GM12878 (cell line): Measurements from ENCODE around the gene CERT1. TPM values are rescaled to one million over a fixed set of nuclear protein-coding genes. Genes with fewer than 3 reads are reported as not detected.

Experiments
- ATF7 ChIP-seq: fragments of 450-650 bp; IDR thresholded peaks from 2 replicates; pipeline ENCODE4 v1.6.1; 2016; ENCODE audit warnings: low read depth, mild to moderate bottlenecking
- BACH1 ChIP-seq: fragments of 450-650 bp; IDR thresholded peaks from 2 replicates; pipeline ENCODE4 v1.6.1; 2017; ENCODE audit warnings: mild to moderate bottlenecking, borderline replicate concordance
- CBFB ChIP-seq: IDR thresholded peaks from 2 replicates; pipeline ENCODE4 v1.6.1; 2016; ENCODE audit warnings: antibody characterized with exemption, low read depth
- CBX5 ChIP-seq: sonication (generic); IDR thresholded peaks from 2 replicates; pipeline ENCODE4 v1.6.1; 2016; ENCODE audit warnings: low read depth, moderate library complexity, mild to moderate bottlenecking, inconsistent platforms
- CHD4 ChIP-seq: fragments of 200-600 bp; sonication (generic); IDR thresholded peaks from 2 replicates; pipeline ENCODE4 v1.6.1; 2016; ENCODE audit warnings: mild to moderate bottlenecking
- EED ChIP-seq: sonication (generic); IDR thresholded peaks from 2 replicates; pipeline ENCODE4 v1.6.1; 2016; ENCODE audit warnings: antibody characterized with exemption, low read depth
- ELK1 ChIP-seq: IDR thresholded peaks from 2 replicates; pipeline ENCODE4 v1.6.1; 2012; ENCODE audit warnings: low read depth, low read length, improper control_type of control experiment
- ETV6 ChIP-seq, 2 experiments: fragments of 450-650 bp in 1 of 2; IDR thresholded peaks in 1 of 2; conservative IDR thresholded peaks in 1 of 2; 2 replicates each; pipeline ENCODE4 v1.6.1; 2014; ENCODE audit warnings: antibody characterized with exemption in 1 of 2, borderline replicate concordance in 1 of 2, low read depth in 1 of 2, mild to moderate bottlenecking in 1 of 2, moderate library complexity in 1 of 2
- HDAC2 ChIP-seq: fragments of 200-600 bp; sonication (generic); IDR thresholded peaks from 2 replicates; pipeline ENCODE4 v1.6.1; 2017
- IKZF1 ChIP-seq: fragments of 450-650 bp; conservative IDR thresholded peaks from 2 replicates; pipeline ENCODE4 v1.6.1; 2017; ENCODE audit warnings: antibody characterized with exemption, mild to moderate bottlenecking
- IKZF2 ChIP-seq, 2 experiments: fragments of 450-650 bp; IDR thresholded peaks; 2 replicates each; pipeline ENCODE4 v1.6.1; 2017; ENCODE audit warnings: mild to moderate bottlenecking in 2 of 2, moderate library complexity in 2 of 2
- IRF4 ChIP-seq: IDR thresholded peaks from 2 replicates; pipeline ENCODE4 v1.6.1; 2011; ENCODE audit warnings: low read depth, low read length
- MLLT1 ChIP-seq: fragments of 450-650 bp; IDR thresholded peaks from 2 replicates; pipeline ENCODE4 v1.6.1; 2016; ENCODE audit warnings: mild to moderate bottlenecking
- MXI1 ChIP-seq: fragments of 150-350 bp; IDR thresholded peaks from 2 replicates; pipeline ENCODE4 v1.6.1; 2011; ENCODE audit warnings: low read depth, mild to moderate bottlenecking, inconsistent platforms, low read length, improper control_type of control experiment
- NR2C1 ChIP-seq: fragments of 450-650 bp; IDR thresholded peaks from 2 replicates; pipeline ENCODE4 v1.6.1; 2017; ENCODE audit warnings: antibody characterized with exemption, mild to moderate bottlenecking, moderate library complexity
- NR2F1 ChIP-seq: fragments of 450-650 bp; conservative IDR thresholded peaks from 2 replicates; pipeline ENCODE4 v1.6.1; 2017; ENCODE audit warnings: mild to moderate bottlenecking
- PKNOX1 ChIP-seq: fragments of 450-650 bp; IDR thresholded peaks from 2 replicates; pipeline ENCODE4 v1.6.1; 2016; ENCODE audit warnings: mild to moderate bottlenecking
- RB1 ChIP-seq: fragments of 450-650 bp; formaldehyde crosslinking; IDR thresholded peaks from 2 replicates; pipeline ENCODE4 v1.6.1; 2017; ENCODE audit warnings: mild to moderate bottlenecking, borderline replicate concordance
- SP1 ChIP-seq: IDR thresholded peaks from one replicate; pipeline ENCODE4 v1.6.1; 2011; ENCODE audit warnings: low read depth, low read length
- SPI1 ChIP-seq: IDR thresholded peaks from 2 replicates; pipeline ENCODE4 v1.6.1; 2011; ENCODE audit warnings: low read depth, mild to moderate bottlenecking, low read length, moderate library complexity, borderline replicate concordance; ENCODE audit not compliant: insufficient read depth
- TARDBP ChIP-seq: IDR thresholded peaks from 2 replicates; pipeline ENCODE4 v1.6.1; 2016; ENCODE audit warnings: borderline replicate concordance
- polyA plus RNA-seq, 11 experiments: library from polyadenylated mRNA; depleted of rRNA in 4 of 11; unstranded in 6 of 11; stranded (reverse) in 5 of 11; fragments of >200 nt; fragmentation: Nextera tagmentation in 4 of 11; fragmentation: Illumina TruSeq in 1 of 11; extraction: Ambion mirVana in 4 of 11; extraction: Trizol in 1 of 11; gene quantifications; 1 replicate in 1 of 11; 2 replicates in 10 of 11; pipeline versions ENCODE4 v1.2.1 to v1.2.3, GENCODE V29; 2011 to 2016; ENCODE audit warnings: inconsistent platforms in 2 of 11, missing spikeins in 2 of 11, low read depth in 1 of 11
- total RNA-seq, 4 experiments: library from RNA; depleted of rRNA in 3 of 4; stranded (reverse); fragments of >200 nt in 3 of 4; fragmentation: Illumina TruSeq in 1 of 4; extraction: Trizol in 1 of 4; gene quantifications; 2 replicates each; pipeline versions ENCODE4 v1.2.1 to v1.2.3, GENCODE V29; 2013 to 2021

CERT1 gene
- total and polyA plus RNA-seq, 10 of the 15 experiments (the other 5 are each of a cell fraction or from before 2014, with no cell fraction given): 7.7 to 36.7 (median 25.6) TPM

- TF ChIP-seq CBX5: no peak
- no peak for TF ChIP-seq NR2C1
- peak; percentile 28; the same call in 1 of the 2 replicates for TF ChIP-seq BACH1
- TF ChIP-seq ETV6 (conservative IDR thresholded peaks at IDR 0.05 in 1 of 2, IDR thresholded peaks at IDR 0.05 in 1 of 2; ENCODE audit: borderline replicate concordance in 1 of 2, low read depth in 1 of 2): no peak
- no peak for TF ChIP-seq HDAC2
- no peak for TF ChIP-seq SPI1
- TF ChIP-seq IKZF2 (IDR thresholded peaks at IDR 0.05): no peak; a peak in 1 of 4 replicates
- no peak for TF ChIP-seq RB1
- no peak for TF ChIP-seq EED
- TF ChIP-seq CHD4: no peak
- 0 out of 2 replicates have a peak, but pooled peaks have one; percentile 9 for TF ChIP-seq IRF4
- TF ChIP-seq SP1: peak; percentile 93
- no peak for TF ChIP-seq TARDBP
- TF ChIP-seq CBFB: 0 out of 2 replicates have a peak, but pooled peaks have one; percentile 34
- peak; percentile 69 for TF ChIP-seq MLLT1
- peak; percentile 71 for TF ChIP-seq ATF7
- no peak for TF ChIP-seq ELK1
- peak; percentile 91 for TF ChIP-seq PKNOX1
- peak; percentile 67 for TF ChIP-seq IKZF1
- 0 out of 2 replicates have a peak, but pooled peaks have one; percentile 19 for TF ChIP-seq NR2F1
- TF ChIP-seq MXI1: peak; percentile 90
Observed at GRCh38 chr5:75336615-75337336, 174.7 kb downstream of the CERT1 start, which contains the start of gene HMGCR (continued).
